LNCaP clone FGC (cell line): Measurements from ENCODE around the gene MAD1L1.

Experiments used
- DNase-seq: peaks from one replicate; pipeline ENCODE4 v3.0.0-alpha.2; 2011; ENCODE audit warnings: low read depth
- H3K4me3 ChIP-seq: 2 replicates; pipeline ENCODE4 v1.5.1; 2011; ENCODE audit warnings: mild to moderate bottlenecking, low read depth, low read length, control low read depth
- TF ChIP-seq, protein P1 (sequence below): IDR thresholded peaks from 2 replicates; pipeline ENCODE4 v1.5.1; 2012; ENCODE audit warnings: mild to moderate bottlenecking; ENCODE audit not compliant: control insufficient read depth, insufficient read depth; ENCODE audit errors: extremely low read depth

Gene MAD1L1

DNA sequence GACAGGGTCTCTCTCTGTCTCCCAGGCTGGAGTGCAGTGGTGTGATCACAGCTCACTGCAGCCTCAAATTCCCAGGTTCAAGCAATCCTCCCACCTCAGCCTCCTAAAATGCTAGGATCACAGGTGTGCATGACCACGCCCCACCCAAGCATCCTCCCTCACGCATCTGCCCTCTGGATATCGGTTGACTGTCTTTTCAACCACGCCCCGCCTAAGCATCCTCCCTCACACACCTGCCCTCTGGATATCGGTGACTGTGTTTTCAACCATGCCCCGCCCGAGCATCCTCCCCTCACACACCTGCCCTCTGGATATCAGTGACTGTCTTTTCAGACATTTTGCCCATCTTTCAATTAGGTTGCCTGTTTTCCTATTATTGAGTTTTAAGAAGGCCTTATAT is 140.5 kb downstream of the MAD1L1 start:
- no peak overlapping the region for H3K4me3 ChIP-seq
- no peak for DNase-seq
- TF ChIP-seq, protein P1, sequence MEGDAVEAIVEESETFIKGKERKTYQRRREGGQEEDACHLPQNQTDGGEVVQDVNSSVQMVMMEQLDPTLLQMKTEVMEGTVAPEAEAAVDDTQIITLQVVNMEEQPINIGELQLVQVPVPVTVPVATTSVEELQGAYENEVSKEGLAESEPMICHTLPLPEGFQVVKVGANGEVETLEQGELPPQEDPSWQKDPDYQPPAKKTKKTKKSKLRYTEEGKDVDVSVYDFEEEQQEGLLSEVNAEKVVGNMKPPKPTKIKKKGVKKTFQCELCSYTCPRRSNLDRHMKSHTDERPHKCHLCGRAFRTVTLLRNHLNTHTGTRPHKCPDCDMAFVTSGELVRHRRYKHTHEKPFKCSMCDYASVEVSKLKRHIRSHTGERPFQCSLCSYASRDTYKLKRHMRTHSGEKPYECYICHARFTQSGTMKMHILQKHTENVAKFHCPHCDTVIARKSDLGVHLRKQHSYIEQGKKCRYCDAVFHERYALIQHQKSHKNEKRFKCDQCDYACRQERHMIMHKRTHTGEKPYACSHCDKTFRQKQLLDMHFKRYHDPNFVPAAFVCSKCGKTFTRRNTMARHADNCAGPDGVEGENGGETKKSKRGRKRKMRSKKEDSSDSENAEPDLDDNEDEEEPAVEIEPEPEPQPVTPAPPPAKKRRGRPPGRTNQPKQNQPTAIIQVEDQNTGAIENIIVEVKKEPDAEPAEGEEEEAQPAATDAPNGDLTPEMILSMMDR, result no peak

DNA sequence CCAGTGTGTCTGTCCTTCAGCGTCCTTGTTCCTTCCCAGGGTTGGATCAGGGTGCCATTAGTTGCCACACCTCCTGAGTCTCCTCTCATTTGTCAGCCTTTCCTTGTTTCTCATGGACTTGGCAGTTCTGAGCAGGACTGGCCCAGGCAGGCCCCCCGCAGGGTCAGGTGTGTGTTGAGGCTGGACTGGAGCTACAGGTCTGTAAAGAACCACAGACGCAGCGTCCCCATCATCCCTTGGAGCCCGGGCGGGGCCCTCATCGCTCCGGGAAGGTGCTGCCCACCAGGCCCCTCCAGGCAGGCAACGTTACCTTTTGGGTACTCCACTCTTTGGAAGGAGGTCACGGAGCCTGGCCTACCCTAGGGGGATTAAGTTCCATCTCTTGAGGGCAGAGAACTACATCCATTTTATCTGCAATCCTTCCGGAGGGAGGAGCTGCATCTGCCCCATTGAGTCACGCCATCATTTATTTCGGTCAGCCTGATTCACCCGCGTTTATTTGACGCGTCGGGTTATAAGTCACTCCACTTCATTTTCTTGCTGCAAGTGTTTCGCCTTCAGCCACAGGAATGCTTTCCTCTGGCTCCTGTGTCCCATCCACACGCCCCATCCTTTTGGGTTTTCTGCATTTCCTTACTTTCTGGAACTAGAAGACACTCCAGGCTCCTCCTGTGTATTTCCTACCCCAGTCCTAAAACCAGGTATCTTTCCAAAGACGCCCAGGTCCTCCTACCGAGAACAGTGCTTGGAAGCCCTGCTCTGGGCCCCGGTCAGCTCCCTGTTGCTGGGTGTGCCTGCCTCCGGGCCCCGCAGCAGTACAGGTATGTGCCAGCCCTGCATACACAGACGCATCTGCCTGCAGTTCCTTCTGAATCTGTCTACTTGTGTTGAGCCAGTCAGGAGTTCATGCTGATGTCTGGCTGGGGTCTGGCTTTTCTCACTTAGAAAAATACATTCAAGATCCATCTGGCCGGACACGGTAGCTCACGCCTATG is 141.9 kb downstream of the MAD1L1 start:
- TF ChIP-seq, protein P1, result no peak
- H3K4me3 ChIP-seq, result no peak overlapping the region
- DNase-seq, result no peak

DNA sequence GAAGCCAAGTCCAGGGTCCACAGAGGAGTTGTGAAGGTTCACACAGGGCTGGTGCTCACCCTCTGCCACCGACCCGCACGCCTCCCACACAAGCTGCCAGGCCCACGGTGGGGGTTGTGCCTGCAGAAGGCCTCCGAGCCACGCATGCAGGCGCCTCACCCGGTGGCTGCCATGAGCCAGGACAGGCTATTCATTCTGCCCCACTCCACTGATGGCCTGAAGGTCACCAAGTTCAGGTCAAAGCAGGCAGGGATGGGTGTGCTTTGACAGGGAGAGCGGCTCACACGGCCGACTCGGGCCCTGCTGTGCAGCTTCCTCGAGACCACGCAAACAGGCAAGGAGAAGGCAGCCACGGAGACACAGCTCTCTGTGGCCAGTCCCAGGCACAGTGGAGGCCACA is 143.9 kb downstream of the MAD1L1 start:
- no peak overlapping the region for H3K4me3 ChIP-seq
- TF ChIP-seq, protein P1, result no peak
- DNase-seq, result no peak

DNA sequence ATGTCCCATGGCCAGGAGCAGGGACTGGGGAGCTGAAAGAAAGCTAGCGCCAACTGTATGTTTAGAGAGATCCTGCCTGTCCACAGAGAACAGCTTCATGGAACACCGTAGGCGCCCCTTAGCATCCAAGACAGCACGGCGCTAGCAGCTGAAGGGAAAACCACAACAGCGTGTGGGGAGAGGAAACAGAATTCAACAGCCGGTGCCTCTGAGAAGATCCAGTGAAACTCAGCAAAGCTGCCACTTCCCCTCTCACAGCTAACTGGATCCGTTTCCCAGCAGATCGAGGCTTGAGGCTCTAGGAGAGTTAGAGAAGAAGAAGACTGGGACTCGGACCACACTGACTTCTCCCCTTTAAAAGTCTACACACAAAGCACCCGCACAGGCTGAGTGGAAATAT is 145.0 kb downstream of the MAD1L1 start:
- no peak for DNase-seq
- H3K4me3 ChIP-seq, result no peak overlapping the region
- TF ChIP-seq, protein P1, result no peak

DNA sequence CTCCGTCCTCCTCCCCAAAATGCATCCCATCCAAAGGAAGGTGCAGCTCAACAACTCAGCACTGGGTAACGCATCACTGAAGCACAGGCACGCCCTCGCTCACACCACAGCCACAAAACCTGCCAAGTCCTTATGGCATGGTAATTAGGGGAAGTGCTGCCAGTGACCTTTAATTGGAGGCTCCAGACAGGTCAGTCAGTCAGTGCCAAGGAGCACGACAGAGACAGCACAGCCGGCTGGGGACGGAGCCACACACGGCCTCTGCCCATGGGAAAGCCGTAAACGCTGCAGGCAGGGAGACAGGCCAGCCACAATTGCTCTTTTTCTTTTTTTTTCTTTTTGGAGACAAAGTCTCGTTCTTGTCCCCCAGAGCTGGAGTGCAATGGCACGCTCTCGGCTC is 146.5 kb downstream of the MAD1L1 start:
- TF ChIP-seq, protein P1, result no peak
- no peak overlapping the region for H3K4me3 ChIP-seq
- DNase-seq, result no peak

GRCh38 chr7:2085804-2086203 is 146.9 kb downstream of the MAD1L1 start:
- DNase-seq, result no peak
- TF ChIP-seq, protein P1, result no peak
- H3K4me3 ChIP-seq, result no peak overlapping the region

GRCh38 chr7:2084781-2085505 is 147.8 kb downstream of the MAD1L1 start:
- TF ChIP-seq, protein P1, result no peak
- no peak overlapping the region for H3K4me3 ChIP-seq
- no peak for DNase-seq
